OCI-LY3 (cell line): ENCODE results near the gene PRR11.

Experiments used
- H2AFZ ChIP-seq: fragments of 200-600, 300-600 bp; shearing (Covaris generic); 2 replicates; pipeline ENCODE4 v1.6.0; 2014; ENCODE audit warnings: antibody characterized with exemption, low read depth, low read length
- H3K27ac ChIP-seq: fragments of 200-600, 300-600 bp; sonication (generic); 2 replicates; pipeline ENCODE4 v1.5.1; 2014; ENCODE audit warnings: mild to moderate bottlenecking, low read length, moderate library complexity, mixed read lengths
- H3K27me3 ChIP-seq: fragments of 200-600, 300-600 bp; sonication (generic); 2 replicates; pipeline ENCODE4 v1.6.1; 2014; ENCODE audit warnings: low read depth, low read length, mixed read lengths
- H3K36me3 ChIP-seq: fragments of 200-600, 300-600 bp; sonication (generic); replicated peaks from 2 replicates; pipeline ENCODE3; 2014; ENCODE audit warnings: low read depth, low read length, mixed read lengths
- H3K4me1 ChIP-seq: fragments of 300-600, 200-600 bp; sonication (generic); 2 replicates; pipeline ENCODE4 v1.6.1; 2014; ENCODE audit warnings: low read length, mixed read lengths
- H3K4me2 ChIP-seq: fragments of 200-600, 300-600 bp; sonication (generic); 2 replicates; pipeline ENCODE4 v1.6.1; 2014; ENCODE audit warnings: low read length, mixed read lengths
- H3K4me3 ChIP-seq: fragments of 300-600, 200-600 bp; sonication (generic); 2 replicates; pipeline ENCODE4 v1.5.1; 2014; ENCODE audit warnings: antibody characterized with exemption, mild to moderate bottlenecking, low read length, moderate library complexity
- H3K79me2 ChIP-seq: fragments of 300-600, 200-600 bp; shearing (Covaris generic); 2 replicates; pipeline ENCODE4 v1.6.1; 2014; ENCODE audit warnings: mild to moderate bottlenecking, low read length, mixed read lengths
- H3K9ac ChIP-seq: fragments of 300-600, 200-600 bp; shearing (Covaris generic); 2 replicates; pipeline ENCODE4 v1.6.0; 2014; ENCODE audit warnings: mild to moderate bottlenecking, low read length, moderate library complexity
- H3K9me3 ChIP-seq: fragments of 200-600, 300-600 bp; shearing (Covaris generic); 2 replicates; pipeline ENCODE4 v1.6.1; 2014; ENCODE audit warnings: low read length, mixed read lengths; ENCODE audit not compliant: insufficient read depth
- H4K20me1 ChIP-seq: fragments of 200-600, 300-600 bp; sonication (generic); 2 replicates; pipeline ENCODE4 v1.6.1; 2016; ENCODE audit warnings: low read length, mixed read lengths; ENCODE audit not compliant: insufficient read depth
- CTCF ChIP-seq: fragments of 200-600, 300-600 bp; sonication (generic); IDR thresholded peaks from 2 replicates; pipeline ENCODE4 v1.5.1; 2014; ENCODE audit warnings: antibody characterized with exemption, low read length, low read depth
- EZH2phosphoT487 ChIP-seq: fragments of 200-600 bp; shearing (Covaris generic); IDR thresholded peaks from 2 replicates; pipeline ENCODE4 v1.6.1; 2018; ENCODE audit warnings: antibody characterized with exemption, mixed run types, low read depth

Gene PRR11

DNA sequence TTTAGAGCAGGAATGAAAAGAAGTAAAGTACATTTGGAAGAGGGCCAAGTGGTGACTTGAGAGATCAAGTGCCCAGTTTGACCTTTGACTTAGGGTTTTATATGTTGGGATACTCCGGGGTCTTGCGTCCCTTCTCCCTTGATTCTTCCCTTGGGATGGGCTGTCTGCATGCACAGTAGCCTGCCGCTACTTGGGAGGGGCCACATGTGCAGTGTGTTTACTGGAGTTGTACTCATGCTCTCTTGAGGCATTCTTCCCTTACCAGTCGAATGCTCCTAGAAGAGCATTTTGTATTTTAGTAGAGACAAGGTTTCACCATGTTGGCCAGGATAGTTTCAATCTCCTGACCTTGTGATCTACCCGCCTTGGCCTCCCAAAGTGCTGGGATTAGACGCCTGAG lies 88.5 kb downstream of the PRR11 start:
- Histone ChIP-seq H3K4me3 (no peak overlapping the region), H3K9ac (no peak overlapping the region), H3K4me1 (no peaks in the 10 kb centered on the region), H4K20me1 (no peaks in the 10 kb centered on the region), H3K27ac (no peak overlapping the region), H2AFZ (no peak overlapping the region), H3K9me3 (no peaks in the 10 kb centered on the region), H3K4me2 (no peak overlapping the region), H3K36me3 (no peaks in the 10 kb centered on the region), H3K79me2 (no peaks in the 10 kb centered on the region), H3K27me3 (no peaks in the 10 kb centered on the region)
- no peak for TF ChIP-seq CTCF
- TF ChIP-seq EZH2phosphoT487, result no peak
